Measurements from ENCODE around the gene GTF2F2.

DNA sequence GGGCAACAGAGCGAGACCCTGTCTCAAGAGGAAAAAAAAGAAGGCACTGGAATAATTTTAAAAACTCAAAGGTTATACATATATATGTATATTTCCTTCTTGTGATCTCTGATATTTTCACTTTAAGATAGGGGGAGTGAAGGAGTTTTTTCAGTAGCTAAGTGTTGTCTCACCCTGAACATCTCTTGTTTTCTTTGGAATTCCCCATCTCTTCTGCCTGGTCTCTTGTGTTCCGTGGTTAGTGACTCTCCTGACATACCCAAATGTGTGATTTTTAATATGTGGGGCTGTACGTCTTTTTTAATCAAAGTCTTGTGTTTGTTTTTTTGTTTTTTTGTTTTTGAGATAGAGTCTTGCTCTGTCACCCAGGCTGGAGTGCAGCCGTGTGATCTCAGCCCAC is 95.9 kb downstream of the GTF2F2 start:
- TF ChIP-seq CTCF (IDR thresholded peaks at IDR 0.05): no peak
- no peak for TF ChIP-seq EP300 (IDR thresholded peaks at IDR 0.05)
- no peak for TF ChIP-seq POLR2A (IDR thresholded peaks at IDR 0.05)
